Measurements from ENCODE around the gene P2RY6. TPM values are rescaled to one million over a fixed set of nuclear protein-coding genes. Genes with fewer than 3 reads are reported as not detected.
"Not testable (repeated sequence)": the region's sequence is repeated elsewhere in the genome, so short reads cannot be mapped to it uniquely, and the experiment has no call there.

The P2RY6 gene
- total RNA-seq, 2 donors from 2014 or later: not detected

DNA sequence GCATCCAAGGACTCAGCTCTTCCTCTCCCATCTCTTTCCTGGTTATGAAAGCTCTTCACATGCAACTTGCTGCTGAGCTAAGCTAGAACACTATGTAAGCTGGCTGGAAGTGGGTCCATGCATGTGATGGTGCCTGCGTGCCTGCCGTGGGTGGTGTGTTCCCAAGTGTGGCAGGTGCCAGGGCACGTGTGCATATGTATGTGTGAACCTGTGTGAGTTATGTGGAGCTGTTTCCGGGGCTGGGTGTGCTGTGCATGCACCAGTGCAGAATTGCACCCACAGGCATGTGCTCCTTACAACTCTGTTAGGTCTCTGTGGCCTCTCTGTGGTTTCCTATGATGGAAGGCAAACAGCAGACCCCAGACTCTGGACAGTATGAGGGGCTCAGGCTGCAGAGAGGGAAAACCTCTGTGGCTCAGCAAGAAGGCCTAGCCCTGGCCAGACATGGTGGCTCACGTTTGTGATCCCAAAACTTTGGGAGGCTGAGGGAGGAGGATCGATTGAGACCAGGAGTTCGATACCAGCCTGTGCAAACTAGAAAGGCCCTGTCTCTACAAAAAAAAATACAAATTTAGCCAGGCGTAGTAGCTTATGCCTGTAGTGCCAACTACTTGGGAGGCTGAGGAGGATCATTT lies 4.1 kb upstream of the P2RY6 start:
- H3K9me3 Mint-ChIP-seq: no peaks in the 10 kb centered on the region
- ATAC-seq (no peak), DNase-seq (ENCODE audit: low spot score in 2 of 2) (peak in 1 of 2 donors; percentile 23)
- H3K36me3 Mint-ChIP-seq: no peaks in the 10 kb centered on the region
- H3K27ac Mint-ChIP-seq: no peak overlapping the region

- Mint-ChIP-seq H3K36me3 (no peaks in the 10 kb centered on the region), H3K27ac (peak overlapping the region in 1 of 2 donors; percentile 75), H3K9me3 (no peaks in the 10 kb centered on the region)
- DNase-seq (ENCODE audit: low spot score in 2 of 2): peak in 1 of 2 donors; percentile 48
- ATAC-seq: no peak
These were observed 3.4 kb upstream of the P2RY6 start for GRCh38 chr11:73268671-73269271.

- Mint-ChIP-seq H3K27ac (no peak overlapping the region), H3K9me3 (no peaks in the 10 kb centered on the region), H3K36me3 (no peaks in the 10 kb centered on the region)
- ATAC-seq (no peak), DNase-seq (ENCODE audit: low spot score in 2 of 2) (peak in 1 of 2 donors; percentile 18)
These were observed 2.6 kb upstream of the P2RY6 start for GRCh38 chr11:73269459-73270015.

DNA sequence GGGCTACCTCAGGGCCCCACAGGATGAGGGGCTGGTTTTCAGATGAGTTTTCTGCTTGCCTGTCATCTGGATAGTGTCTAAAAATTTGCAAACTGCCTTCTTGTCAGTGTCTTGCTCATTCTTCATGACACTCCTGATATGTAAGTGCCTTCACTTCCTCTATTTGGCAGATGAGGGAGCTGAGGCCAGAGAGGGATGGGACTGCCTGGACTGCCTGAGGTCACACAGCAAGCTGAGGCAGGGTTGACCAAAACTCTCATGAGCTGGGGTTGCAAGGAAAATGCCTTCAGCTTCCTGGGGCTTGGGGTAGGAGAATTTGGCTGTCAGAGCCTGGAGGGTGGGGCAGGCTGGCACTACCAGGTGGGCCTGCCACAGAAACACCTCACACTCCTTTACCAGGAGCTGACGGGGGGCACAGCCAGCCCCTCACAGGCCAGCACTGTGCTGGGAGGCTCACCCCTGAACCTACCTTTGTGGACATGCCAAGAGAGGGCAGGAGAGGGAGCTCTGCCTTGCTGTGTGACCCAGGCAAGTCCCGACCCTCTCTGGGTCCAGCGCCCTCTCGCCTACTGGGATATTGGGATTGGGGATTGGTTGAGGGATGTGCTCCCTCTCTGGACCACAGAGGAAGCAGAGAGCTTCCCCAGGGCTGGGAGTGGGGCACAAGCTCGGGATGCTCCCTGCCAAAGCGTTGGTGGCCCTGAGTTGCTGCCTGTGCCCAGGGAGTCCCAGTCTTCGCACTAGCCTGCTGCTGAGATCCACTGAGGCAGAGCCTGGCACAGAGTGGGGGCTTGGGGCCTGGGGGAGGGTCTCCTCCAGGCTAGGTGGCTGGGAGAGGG lies 1.9 kb upstream of the P2RY6 start:
- DNase-seq (ENCODE audit: low spot score in 2 of 2): peak in 1 of 2 donors; percentile 34

GRCh38 chr11:73270855-73271477 lies 1.2 kb upstream of the P2RY6 start:
- ATAC-seq (no peak), DNase-seq (ENCODE audit: low spot score in 2 of 2) (peak in 1 of 2 donors; percentile 20)
- peak overlapping the region in 1 of 2 donors; percentile 13 for H3K27ac Mint-ChIP-seq
- H3K36me3 Mint-ChIP-seq: no peaks in the 10 kb centered on the region
- no peaks in the 10 kb centered on the region for H3K9me3 Mint-ChIP-seq

More for the DNA sequence above, 1.9 kb upstream of the P2RY6 start:
- Mint-ChIP-seq H3K9me3 (no peaks in the 10 kb centered on the region), H3K27ac (peak overlapping the region in 1 of 2 donors; percentile 13), H3K36me3 (no peaks in the 10 kb centered on the region)
- ATAC-seq: no peak

DNA sequence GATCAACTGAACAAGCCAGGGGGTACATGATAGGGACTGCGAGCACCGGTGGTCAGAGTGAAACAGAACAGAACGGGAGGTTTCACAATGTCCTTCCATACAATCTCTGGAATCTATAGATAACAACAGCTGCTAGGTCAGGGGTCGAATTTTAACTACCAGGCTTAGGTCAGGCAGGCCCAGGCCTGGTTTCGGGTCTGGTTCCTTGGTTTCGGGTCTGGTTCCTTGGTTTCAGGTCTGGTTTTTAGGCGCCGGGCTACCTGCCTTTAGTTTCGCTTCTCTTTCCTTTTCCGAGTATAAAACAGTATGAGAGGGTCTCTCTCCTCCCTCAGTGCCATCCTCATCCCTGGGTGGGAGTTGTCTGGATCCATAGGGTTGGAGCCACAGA lies 666 bp upstream of the P2RY6 start:
- not testable (repeated sequence) for H3K9me3 Mint-ChIP-seq; ATAC-seq; H3K36me3 Mint-ChIP-seq; DNase-seq (ENCODE audit: low spot score in 2 of 2)
- peak overlapping the region in 1 of 2 donors; percentile 36 for H3K27ac Mint-ChIP-seq

- H3K27ac Mint-ChIP-seq: no peak overlapping the region
- no peaks in the 10 kb centered on the region for H3K9me3 Mint-ChIP-seq
- no peaks in the 10 kb centered on the region for H3K36me3 Mint-ChIP-seq
- no peak for DNase-seq (ENCODE audit: low spot score in 2 of 2)
- no peak for ATAC-seq
These were observed 521 bp downstream of the P2RY6 start for GRCh38 chr11:73272680-73273038.

DNA sequence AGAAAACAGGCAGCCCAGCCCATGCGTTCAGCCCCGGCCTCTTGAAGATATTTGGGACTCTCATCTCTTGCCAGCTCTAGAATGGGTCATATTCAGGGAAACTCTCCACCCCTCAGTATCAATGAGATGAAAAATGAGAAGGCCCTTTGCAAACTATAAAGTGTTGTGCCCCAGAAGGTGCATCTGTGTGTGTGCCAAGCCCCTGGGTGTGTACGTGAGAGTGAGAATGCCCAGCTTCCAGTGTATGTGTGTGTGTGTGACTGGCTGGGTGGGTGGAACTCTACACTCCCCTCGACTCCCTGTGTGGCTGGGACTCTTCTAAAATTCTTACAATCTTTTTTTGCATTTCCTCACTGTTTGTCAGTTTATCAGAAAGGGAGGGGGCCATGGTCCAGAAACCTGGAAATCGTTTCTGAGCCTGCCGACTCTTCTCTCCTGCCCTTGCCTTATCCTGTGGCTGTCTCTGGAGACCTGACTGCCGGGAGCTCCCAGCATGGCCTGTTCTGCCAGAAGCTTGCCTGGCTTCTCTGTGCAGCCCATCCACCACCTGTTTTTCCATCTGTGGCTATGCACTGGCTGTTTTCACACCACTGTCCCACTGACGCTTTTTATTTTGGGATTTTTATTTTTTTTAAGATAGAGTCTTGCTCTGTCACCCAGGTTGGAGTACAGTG lies 1.2 kb downstream of the P2RY6 start:
- DNase-seq (ENCODE audit: low spot score in 2 of 2) (peak in 1 of 2 donors; percentile 25), ATAC-seq (no peak)
- H3K27ac Mint-ChIP-seq: no peak overlapping the region
- no peaks in the 10 kb centered on the region for H3K9me3 Mint-ChIP-seq
- H3K36me3 Mint-ChIP-seq: no peaks in the 10 kb centered on the region

DNA sequence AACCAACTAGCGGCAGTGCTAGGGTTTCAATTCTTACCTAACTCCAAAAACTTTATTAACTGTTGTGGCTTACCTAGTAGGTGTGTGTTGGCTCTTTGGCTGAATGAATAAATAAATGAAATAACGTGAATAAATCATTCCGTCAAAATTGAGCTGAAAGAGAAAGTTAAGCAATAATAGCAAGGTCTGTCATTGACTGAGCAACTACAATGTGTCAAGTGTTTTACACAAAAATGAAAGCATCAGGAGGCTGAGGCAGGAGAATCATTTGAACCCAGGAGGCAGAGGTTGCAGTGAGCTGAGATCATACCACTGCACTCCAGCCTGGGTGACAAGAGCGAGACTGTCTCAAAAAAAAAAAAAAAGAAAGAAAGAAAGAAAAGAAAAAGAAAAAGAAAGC lies 2.1 kb downstream of the P2RY6 start:
- not testable (repeated sequence) for ATAC-seq; H3K36me3 Mint-ChIP-seq; H3K9me3 Mint-ChIP-seq; H3K27ac Mint-ChIP-seq; DNase-seq (ENCODE audit: low spot score in 2 of 2)

DNA sequence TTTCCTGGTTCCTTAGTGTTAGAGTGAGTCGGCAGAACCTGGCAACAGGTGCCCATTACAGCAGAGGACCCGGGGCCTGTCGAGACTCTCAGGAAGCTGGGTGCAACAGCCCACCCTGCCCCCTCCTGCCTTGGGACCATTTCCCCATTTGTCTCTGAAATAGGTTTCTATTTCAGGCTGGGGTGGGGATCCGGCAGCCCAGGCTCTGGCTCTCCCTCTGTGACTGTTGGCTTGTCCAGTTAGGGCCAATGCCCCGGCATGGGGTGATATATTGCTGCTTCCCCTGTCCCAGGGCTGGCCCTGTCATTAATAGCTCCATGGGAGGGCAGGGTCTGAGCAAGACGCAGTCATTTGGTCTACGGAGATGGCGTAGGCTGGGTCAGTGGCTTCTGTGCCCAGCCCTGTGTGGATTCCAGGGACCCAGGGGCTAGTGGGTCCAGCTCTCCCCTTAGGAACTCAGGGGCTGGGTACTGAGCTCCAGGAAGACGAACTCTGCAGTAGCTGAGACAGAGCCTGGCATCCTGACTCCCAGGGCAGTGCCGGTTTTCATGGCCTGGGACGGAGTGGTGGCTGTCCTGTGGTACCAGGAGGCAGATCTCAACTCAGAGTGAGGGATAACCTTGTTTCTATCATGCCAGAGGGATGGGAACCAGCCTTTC lies 2.7 kb downstream of the P2RY6 start:
- Mint-ChIP-seq H3K27ac (no peak overlapping the region), H3K36me3 (no peaks in the 10 kb centered on the region), H3K9me3 (no peaks in the 10 kb centered on the region)
- ATAC-seq: no peak
- peak in 1 of 2 donors; percentile 30 for DNase-seq (ENCODE audit: low spot score in 2 of 2)

- Mint-ChIP-seq H3K27ac (no peak overlapping the region), H3K36me3 (no peaks in the 10 kb centered on the region), H3K9me3 (no peaks in the 10 kb centered on the region)
- ATAC-seq (no peak), DNase-seq (ENCODE audit: low spot score in 2 of 2) (no peak)
These were observed 3.2 kb downstream of the P2RY6 start for GRCh38 chr11:73275381-73275750.

DNA sequence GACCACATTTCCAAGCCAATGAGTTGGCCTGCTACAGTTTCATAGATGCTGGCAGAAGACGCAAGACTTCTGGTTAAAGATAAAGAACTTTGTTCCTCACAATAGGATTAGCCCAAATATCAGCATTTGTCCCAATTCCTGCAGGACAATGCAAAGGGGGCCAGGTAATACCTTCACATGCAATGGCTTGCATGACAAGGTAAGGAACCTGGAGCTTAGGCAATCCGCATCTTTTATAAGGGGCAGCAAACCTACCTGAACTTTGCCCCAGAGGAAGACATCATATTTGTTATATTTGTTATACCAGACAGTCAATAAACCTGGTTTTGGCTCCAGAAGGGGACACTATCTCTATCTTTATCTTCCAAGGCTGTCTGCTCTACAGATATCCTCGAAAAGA lies 5.3 kb downstream of the P2RY6 start:
- DNase-seq (ENCODE audit: low spot score in 2 of 2): no peak
- no peak for ATAC-seq
- H3K27ac Mint-ChIP-seq: no peak overlapping the region
- H3K9me3 Mint-ChIP-seq: no peaks in the 10 kb centered on the region
- H3K36me3 Mint-ChIP-seq: no peaks in the 10 kb centered on the region

- DNase-seq (ENCODE audit: low spot score in 2 of 2): no peak
- Mint-ChIP-seq H3K27ac (peak overlapping the region in 1 of 2 donors; percentile 52), H3K9me3 (no peaks in the 10 kb centered on the region)
These were observed 8.5 kb downstream of the P2RY6 start for GRCh38 chr11:73280626-73281025.

GRCh38 chr11:73281201-73281741 lies 9.1 kb downstream of the P2RY6 start:
- no peaks in the 10 kb centered on the region for H3K36me3 Mint-ChIP-seq
- ATAC-seq (no peak), DNase-seq (ENCODE audit: low spot score in 2 of 2) (no peak)
- H3K9me3 Mint-ChIP-seq: no peaks in the 10 kb centered on the region
- H3K27ac Mint-ChIP-seq: no peak overlapping the region

More at GRCh38 chr11:73280626-73281025, 8.5 kb downstream of the P2RY6 start:
- H3K36me3 Mint-ChIP-seq: no peaks in the 10 kb centered on the region
- ATAC-seq: no peak

DNA sequence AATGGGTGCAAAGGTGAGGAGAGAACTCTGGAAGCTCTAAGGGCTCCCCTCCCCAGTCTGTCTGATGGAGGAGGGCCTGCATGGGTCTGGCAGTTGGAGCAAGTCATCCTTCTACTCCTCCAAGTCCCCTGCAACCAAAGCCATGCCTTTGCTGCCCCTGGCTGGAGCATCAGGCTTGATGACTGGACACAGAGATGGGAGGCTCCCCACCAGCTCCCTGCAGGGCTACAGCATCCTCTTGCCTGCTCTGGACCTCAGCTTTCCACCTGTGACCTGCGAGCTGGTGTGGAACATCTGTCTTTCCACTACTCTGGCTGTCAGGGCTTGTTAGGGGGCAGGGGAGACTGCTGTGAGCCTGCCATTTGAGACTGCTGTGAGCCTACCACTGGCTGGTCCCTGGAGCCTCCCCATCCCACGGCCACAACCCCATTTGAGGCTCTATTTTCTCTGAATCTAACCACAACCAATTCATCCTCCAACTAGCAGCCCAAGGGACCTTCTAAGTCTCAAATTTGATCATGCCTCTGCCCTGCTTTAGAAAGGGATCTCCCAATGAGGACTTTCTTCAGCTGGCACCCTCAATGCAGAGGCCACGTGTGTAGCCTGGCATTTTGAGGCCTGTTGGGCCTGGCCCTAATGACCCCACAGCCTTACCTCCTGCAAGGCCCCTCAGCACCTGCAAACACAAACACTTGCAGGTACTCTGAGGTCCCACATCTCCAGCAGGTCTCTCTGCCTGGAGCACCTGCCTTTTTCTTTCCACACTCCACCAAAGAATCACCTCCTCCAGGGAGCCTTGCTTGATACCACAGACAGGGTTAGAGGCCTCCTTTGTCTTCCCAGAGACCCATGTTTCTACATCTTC lies 9.9 kb downstream of the P2RY6 start:
- ATAC-seq (no peak), DNase-seq (ENCODE audit: low spot score in 2 of 2) (no peak)
- Mint-ChIP-seq H3K27ac (no peak overlapping the region), H3K9me3 (no peaks in the 10 kb centered on the region), H3K36me3 (no peaks in the 10 kb centered on the region)

Measured in activated naive CD4-positive, alpha-beta T cell treated with anti-CD3 and anti-CD28 coated beads, Interleukin-2, amount 50 U/mL, for 72 hours (primary cell).